Cardiac septum (tissue), 1 donor: ENCODE data around the gene PAXIP1. TPM values are rescaled to one million over a fixed set of nuclear protein-coding genes. Genes with fewer than 3 reads are reported as not detected.

ENCODE experiments used
- DNase-seq: peaks from one replicate; pipeline ENCODE4 v3.0.0-alpha.2; 2020; ENCODE audit warnings: low spot score
- intact Hi-C: fragments of 100-400 bp; cut with DNase I; formaldehyde crosslinking; loops from one replicate; pipeline ENCODE4 v1.14.0; 2022
- total RNA-seq: library from RNA; stranded (reverse); fragmentation: NEBNext Ultra II Directional; extraction: Animal tissue kit (Norgen Biotek cat#: 25700); gene quantifications from one replicate; pipeline ENCODE4 v1.2.1, GENCODE V29; 2021
- donor health status: DM: no; HTN: no; CAD: no.

PAXIP1 gene
- total RNA-seq, 1 donor from 2014 or later = 6.6 TPM

GRCh38 chr7:154916856-154917807 is 85.8 kb downstream of the PAXIP1 start:
- intact Hi-C loops = no loop called here
- no peak for DNase-seq

GRCh38 chr7:154916381-154916780 is 86.5 kb downstream of the PAXIP1 start:
- intact Hi-C loops = no loop called here

DNA sequence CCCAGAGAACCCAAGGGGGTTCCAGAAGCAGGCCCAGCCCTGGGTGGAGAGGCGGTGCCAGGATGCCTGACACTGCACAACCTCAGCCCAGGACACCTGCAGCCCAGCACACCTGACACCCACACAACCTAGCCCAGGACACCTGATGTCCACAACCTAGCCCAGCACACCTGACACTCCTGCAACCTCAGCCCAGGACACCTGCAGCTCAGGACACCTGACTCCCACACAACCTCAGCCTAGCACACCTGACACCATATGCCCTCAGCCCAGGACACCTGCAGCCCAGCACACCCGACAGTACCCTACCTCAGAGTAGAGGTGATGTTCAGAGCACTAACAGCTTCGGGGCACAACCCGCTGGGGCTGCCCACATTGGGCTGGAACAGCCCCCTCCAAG is 87.3 kb downstream of the PAXIP1 start:
- intact Hi-C loops = no loop called here
- no peak for DNase-seq

More at GRCh38 chr7:154916381-154916780, 86.5 kb downstream of the PAXIP1 start:
- no peak for DNase-seq

DNA sequence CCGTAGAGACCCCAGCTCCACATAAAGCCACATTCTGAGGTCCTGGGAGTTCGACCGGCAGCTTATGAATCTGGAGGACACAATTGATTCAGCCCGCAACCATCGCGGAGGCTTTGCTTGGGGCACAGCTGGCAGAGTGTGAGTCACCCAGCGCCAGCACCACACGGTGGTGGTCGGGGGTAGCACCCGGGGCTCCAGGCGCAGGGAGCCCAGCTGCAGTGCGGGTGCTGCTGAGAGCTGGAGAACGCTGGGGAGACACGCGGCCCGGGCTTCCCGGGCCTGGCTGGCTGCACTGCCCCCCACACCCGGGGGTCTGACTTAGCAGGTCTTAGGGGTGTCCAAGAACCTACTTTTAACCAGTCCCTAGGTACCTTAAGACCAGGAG is 87.9 kb downstream of the PAXIP1 start:
- DNase-seq = no peak
- intact Hi-C loops = no loop called here

DNA sequence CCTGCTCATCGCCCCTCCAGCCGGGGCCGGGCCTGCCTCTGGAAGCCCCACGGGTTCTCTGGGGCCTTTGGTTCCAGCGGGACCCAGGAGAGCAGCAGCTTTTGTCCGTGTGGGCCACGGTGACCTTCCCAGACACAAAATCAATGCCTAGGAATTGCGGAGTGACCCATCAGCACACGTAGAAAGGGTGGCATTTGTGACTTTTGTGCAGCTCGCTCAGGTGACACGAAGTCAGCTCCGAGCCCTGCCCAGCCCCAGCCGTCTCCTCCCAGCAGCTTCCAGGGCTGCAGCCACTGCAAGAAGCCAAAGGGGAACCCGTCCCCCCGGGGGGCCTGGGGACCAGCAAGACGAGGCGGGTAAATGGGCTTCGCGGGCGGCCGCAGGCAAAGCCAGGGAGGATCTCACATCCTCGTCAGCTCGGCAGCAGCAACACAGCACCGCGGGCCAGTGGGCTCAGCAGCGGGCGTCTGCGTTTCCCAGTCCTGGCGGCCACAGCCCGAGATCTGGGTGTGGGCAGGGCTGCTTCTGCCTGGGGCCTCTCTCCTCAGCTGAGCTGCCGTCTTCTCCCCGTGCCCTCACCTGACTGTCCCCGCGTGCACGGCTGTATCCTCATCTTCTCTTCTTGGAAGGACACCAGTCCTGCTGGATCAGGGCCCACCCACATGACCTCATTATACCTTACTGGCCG is 88.5 kb downstream of the PAXIP1 start:
- DNase-seq = no peak
- intact Hi-C loops = no loop called here

GRCh38 chr7:154913638-154914307 is 89.2 kb downstream of the PAXIP1 start:
- intact Hi-C loops = no loop called here
- peak; percentile 94 for DNase-seq

- no peak for DNase-seq
- intact Hi-C loops = no loop called here
Measured at GRCh38 chr7:154912871-154913637, 89.9 kb downstream of the PAXIP1 start.

DNA sequence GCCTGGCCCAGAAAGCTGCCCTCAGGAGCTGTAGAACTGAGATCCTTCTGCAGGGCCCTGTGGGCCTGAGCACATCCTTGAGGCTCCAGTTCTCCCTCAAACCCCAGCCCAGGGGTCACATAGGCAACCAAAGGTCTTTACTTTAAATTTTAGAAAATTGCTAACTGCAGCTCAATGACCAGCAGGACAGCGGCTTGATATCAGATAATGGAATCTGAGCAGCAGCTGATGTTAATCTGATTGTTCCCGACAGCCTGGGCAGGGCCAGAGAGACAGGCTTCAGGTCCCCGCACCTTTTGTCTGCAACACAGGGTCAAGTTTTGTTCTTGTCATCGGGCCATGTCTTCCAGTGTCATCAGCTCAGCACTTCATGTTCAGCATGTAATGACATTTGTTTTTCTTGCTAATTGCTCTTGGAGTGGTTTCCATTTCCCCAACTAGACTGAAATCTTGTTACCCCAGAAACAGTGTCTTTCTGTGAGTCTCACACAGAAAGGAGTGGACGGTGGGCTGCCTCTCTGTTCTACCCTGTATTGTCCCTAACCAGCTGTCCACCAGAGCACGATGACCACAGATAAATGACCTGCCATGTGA is 91.0 kb downstream of the PAXIP1 start:
- DNase-seq = peak; percentile 29
- intact Hi-C loops = no loop called here

GRCh38 chr7:154911411-154911810 is 91.5 kb downstream of the PAXIP1 start:
- peak; percentile 31 for DNase-seq
- intact Hi-C loops = no loop called here

DNA sequence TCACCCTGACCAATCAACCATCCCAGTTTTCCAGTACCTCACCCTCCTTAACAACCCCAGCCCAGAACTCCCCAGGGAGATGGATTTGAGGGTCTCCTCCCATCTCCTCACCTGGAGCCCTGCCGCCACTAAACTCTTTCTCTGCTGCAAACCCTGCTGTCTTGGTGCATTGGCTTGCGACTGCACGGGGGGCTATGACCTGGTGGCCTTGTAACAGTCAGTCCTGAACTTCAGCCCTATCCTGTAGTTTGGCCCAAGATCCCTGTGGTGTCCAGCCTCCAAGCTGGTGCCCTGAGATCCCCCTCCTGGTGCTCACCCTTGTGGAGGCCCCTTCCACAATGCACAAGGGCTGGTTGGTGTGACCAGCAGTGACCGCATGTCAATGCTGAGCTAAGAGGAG is 91.9 kb downstream of the PAXIP1 start:
- peak; percentile 70 for DNase-seq
- intact Hi-C loops = no loop called here

- intact Hi-C loops = no loop called here
- no peak for DNase-seq
Measured at GRCh38 chr7:154910125-154910524, 92.8 kb downstream of the PAXIP1 start.

DNA sequence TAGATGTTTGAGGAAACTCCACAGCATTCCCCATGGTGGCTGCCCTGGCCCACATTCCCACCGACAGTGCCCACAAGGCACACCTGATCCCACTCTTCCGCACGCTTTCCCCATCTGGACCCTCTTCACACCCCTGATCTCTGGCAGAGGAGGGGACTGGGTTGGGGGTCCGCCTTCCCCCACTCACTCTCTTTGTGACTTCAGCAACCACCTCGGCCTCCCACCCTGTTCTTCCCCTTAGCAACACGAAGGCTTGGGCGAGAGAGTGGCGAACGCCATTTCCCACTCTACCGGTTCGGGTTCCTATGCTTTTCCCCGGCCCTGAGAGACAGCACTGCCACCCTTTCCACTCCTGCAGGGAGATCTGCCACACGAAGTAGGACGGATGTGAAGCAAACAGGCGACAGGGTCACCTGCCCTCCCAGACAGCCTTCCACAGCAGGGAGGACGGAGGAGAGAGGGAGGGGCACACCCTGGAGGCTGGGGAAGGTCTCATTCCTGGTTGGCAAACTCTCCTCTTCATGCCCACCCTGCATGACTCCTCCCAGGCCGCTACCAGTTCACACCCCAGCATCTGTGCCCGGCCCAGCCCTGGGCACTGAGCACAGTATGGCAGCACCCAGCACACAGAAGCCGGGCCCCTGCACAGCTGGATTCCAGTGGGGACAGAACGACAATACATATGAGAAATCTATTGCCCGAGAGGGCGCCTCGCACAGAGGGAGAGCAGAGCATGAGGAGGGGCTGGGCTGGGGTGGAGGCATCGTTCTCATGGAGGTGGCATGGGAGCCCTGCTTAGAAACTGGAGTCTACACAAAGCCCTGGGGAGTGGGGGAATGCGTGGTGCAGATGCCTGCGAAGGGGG is 93.5 kb downstream of the PAXIP1 start:
- intact Hi-C loops = no loop called here
- DNase-seq = peak; percentile 64

DNA sequence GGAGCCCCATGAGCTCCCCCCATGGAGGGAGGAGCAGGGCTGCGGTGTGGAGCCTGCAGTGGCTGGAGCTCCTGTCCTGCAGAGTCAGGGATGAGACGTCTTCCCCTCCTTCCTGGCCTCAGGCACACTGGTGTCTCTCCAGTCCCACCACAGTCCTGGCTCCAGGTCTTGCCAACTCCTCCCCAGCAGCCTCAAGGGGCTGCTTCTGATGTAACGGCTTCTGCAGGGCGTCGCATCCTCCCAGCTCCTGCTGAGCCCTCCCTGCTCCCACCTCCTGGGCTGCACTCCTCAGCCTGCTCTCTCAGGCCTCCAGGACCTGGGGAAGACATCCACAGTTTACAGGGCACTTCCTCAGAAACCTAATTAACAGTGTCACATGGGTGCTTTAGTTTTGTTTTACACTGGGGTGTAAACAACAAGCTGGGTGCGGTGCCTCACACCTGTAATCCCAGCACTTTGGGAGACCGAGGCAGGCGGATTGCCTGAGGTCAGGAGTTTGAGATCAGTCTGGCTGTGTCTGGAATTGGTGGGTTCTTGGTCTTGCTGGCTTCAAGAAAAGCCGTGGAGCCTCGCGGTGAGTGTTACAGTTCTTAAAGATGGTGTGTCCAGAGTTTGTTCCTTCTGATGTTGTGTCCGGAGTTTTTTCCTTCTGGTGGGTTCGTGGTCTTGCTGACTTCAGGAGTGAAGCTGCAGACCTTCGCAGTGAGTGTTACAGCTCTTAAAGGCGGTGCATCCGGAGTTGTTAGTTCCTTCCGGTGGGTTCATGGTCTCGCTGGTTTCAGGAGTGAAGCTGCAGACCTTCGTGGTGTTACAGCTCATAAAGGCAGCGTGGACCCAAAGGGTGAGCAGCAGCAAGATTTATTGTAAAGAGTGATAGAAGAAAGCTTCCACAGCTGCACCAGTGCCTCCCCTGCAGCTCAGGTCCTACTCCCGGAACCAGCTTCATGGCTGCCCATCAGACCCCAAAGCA is 95.0 kb downstream of the PAXIP1 start:
- DNase-seq = peak; percentile 62
- intact Hi-C loops = no loop called here

DNA sequence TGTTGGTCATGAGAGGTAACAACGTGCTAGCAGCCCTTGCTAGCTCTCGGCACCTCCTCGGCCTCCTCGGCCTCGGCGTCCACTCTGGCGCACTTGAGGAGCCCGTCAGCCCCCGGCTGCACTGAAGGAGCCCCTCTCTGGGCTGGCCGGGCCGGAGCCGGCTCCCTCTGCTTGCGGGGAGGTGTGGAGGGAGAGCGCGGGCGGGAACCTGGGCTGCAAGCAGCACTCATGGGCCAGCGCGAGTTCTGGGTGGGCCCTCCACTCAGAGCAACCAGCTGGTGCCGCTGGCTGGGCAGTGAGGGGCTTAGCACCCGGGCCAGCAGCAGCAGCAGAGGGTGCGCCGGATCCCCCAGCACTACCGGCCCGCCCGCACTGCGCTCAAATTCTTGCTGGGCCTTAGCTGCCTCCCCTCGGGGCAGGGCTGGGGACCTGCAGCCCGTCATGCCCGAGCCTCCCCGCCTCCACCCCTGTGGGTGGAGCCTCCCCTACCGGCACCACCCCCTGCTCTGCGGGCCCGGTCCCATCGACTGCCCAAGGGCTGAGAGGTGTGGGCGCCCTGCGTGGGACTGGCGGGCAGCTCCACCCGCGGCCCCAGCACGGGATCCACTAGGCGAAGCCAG is 96.1 kb downstream of the PAXIP1 start:
- peak; percentile 31 for DNase-seq
- intact Hi-C loops = no loop called here

GRCh38 chr7:154906201-154906600 is 96.7 kb downstream of the PAXIP1 start:
- DNase-seq = no peak
- intact Hi-C loops = no loop called here

GRCh38 chr7:154905615-154906014 is 97.3 kb downstream of the PAXIP1 start:
- no peak for DNase-seq
- intact Hi-C loops = no loop called here

DNA sequence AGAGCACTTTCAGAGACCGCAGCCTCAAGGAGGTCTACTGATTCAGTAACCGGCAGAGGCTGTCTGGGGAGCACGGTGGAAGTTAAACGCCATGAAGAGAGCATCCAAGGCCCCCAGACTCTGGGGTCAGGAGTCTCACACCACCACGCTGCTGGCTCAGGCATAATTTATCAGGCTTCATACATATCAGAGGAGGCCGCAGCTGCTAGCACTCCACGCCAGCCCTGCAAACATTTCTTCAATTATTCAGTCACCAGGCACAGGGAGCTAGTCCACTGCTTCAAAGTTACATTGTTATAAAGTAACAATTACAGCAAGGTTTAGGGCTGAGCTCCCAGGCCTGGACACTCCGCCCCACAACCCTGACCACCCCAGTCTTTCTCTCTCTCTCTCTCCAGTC is 97.8 kb downstream of the PAXIP1 start:
- no peak for DNase-seq
- intact Hi-C loops = no loop called here
